Mesothelial cell of epicardium (in vitro differentiated cells): Measurements from ENCODE around the gene EPO. TPM values are rescaled to one million over a fixed set of nuclear protein-coding genes. Genes with fewer than 3 reads are reported as not detected.
A peak's percentile ranks its signal among the peaks of the same experiment; 100 is the strongest.

ENCODE experiments used
- DNase-seq, 2 experiments: peaks; one replicate each; pipeline ENCODE4 v3.0.0; 2021; ENCODE audit warnings: low spot score in 2 of 2; ENCODE audit not compliant: unreplicated experiment in 2 of 2
- H3K27ac Mint-ChIP-seq: 2 replicates; pipeline ENCODE4 v1.8.0; 2021; ENCODE audit warnings: mixed read lengths
- H3K27me3 Mint-ChIP-seq: 2 replicates; pipeline ENCODE4 v1.8.0; 2021; ENCODE audit warnings: low read depth, mixed read lengths
- H3K36me3 Mint-ChIP-seq: 2 replicates; pipeline ENCODE4 v1.8.0; 2021; ENCODE audit warnings: mixed read lengths
- H3K4me1 Mint-ChIP-seq: 2 replicates; pipeline ENCODE4 v1.8.0; 2021; ENCODE audit warnings: mixed read lengths
- H3K4me3 Mint-ChIP-seq: 2 replicates; pipeline ENCODE4 v1.8.0; 2021; ENCODE audit warnings: mild to moderate bottlenecking, moderate library complexity, mixed read lengths
- H3K9me3 Mint-ChIP-seq: 2 replicates; pipeline ENCODE4 v1.8.0; 2021; ENCODE audit warnings: mixed read lengths
- total RNA-seq: library from RNA; stranded (reverse); gene quantifications from 3 replicates; pipeline ENCODE4 v1.2.1, GENCODE V29; 2021
- TF ChIP-seq, protein P1 (sequence below): fragments of 200-600 bp; sonication (generic); IDR thresholded peaks from one replicate; pipeline ENCODE4 v1.5.0; 2021; ENCODE audit warnings: antibody characterized with exemption; ENCODE audit not compliant: unreplicated experiment

EPO gene
- total RNA-seq, 1 donor from 2014 or later = 0.27 TPM

DNA sequence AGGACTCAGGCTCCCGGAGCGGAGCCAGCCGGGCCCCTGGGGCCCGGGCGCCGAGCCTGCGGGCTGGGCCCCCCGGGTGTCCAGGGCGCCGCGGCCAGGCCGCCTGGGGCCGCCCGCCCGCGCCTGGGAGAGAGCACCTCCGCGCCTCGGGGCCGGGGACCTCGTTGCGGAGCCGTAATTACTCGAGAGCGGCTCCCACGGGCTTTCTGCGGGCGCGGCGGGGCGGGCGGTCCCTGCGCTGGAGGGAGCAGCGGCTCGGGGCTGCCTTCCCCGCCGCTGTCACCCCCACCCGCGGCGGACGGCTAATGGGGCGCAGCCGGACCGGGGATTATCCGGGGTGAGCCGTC is 45.2 kb upstream of the EPO start:
- TF ChIP-seq, protein P1, sequence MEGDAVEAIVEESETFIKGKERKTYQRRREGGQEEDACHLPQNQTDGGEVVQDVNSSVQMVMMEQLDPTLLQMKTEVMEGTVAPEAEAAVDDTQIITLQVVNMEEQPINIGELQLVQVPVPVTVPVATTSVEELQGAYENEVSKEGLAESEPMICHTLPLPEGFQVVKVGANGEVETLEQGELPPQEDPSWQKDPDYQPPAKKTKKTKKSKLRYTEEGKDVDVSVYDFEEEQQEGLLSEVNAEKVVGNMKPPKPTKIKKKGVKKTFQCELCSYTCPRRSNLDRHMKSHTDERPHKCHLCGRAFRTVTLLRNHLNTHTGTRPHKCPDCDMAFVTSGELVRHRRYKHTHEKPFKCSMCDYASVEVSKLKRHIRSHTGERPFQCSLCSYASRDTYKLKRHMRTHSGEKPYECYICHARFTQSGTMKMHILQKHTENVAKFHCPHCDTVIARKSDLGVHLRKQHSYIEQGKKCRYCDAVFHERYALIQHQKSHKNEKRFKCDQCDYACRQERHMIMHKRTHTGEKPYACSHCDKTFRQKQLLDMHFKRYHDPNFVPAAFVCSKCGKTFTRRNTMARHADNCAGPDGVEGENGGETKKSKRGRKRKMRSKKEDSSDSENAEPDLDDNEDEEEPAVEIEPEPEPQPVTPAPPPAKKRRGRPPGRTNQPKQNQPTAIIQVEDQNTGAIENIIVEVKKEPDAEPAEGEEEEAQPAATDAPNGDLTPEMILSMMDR = no peak
- no peaks in the 10 kb centered on the region for H3K9me3 Mint-ChIP-seq
- peaks cover 20% of the 10 kb centered on the region for H3K4me1 Mint-ChIP-seq
- H3K27ac Mint-ChIP-seq = no peak overlapping the region
- H3K27me3 Mint-ChIP-seq = peaks cover 9% of the 10 kb centered on the region
- H3K36me3 Mint-ChIP-seq = peaks cover 9% of the 10 kb centered on the region
- DNase-seq = peak in 1 of 2 experiments; percentile 60
- H3K4me3 Mint-ChIP-seq = peak overlapping the region; percentile 95

DNA sequence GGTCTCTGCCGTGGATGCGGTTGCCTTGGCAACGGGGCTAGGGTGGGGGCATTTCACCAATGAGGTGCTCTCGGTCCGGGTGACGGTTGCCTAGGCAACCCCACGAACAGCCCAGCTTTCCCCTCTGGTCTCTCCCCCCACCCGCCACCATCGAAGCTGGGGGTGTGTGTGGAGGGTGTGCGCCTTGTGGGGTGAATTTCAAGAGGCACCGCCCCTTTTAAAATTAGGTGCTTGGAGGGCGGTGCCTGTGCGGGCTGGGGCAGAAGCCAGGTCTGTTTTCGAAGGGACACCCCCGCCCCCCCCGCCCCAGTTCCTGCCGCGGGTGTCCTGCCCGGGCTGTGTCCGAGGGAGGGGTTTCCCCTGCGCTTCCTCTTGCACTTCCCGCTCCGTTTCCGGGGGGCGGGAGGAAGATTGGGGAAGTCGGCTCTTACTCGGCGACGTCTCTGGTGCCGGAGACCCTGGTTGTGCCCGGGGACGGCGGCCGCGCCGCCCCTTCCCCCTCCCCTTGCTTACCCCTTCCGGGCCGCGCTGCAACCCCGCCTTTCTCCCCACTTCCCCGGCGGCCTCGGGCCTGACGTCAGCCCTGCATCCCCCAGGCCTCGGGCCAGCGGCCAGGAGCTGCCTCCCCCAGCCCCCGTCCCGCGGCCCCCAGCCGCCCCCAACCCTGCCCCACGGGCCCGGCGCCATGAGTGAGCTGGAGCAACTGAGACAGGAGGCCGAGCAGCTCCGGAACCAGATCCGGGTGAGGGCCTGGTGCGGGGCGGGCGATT is 44.5 kb upstream of the EPO start:
- Mint-ChIP-seq H3K27me3 (peaks cover 6% of the 10 kb centered on the region), H3K36me3 (peaks cover 9% of the 10 kb centered on the region), H3K9me3 (no peaks in the 10 kb centered on the region), H3K4me1 (peaks cover 22% of the 10 kb centered on the region), H3K27ac (peak overlapping the region; percentile 91), H3K4me3 (peak overlapping the region; percentile 75)
- peak; percentile 59 to 76 for DNase-seq
- TF ChIP-seq, protein P1 = no peak

DNA sequence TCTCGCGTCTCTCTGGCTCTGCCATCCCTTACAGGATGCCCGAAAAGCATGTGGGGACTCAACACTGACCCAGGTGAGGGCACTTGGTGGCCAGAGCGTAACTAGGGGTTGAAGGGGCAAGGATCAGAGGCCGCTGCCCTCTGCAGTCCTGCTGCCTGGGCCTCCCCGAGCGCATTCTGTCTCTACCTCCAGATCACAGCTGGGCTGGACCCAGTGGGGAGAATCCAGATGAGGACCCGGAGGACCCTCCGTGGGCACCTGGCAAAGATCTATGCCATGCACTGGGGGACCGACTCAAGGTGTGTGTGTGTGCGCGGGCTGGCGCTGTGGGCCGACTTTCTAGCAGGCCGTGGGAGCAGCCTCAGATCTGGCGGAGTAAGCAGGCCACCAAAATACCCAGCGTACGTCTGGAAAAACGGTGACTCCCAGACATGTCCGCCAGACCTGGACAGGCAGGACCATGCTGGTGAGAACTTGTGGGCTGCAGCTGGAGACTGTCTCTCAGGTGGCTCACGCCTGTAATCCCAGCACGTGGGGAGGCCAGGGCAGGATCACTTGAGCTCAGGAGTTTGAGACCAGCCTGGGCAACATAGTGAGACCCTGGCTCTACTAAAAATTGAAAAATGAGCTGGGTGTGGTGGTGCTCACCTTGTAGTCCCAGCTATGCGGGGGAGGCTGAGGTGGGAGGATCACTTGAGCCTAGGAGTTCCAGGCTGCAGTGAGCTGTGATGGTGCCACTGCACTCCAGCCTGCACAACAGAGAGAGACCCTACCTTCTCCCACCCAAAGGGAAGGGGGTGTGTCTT is 43.6 kb upstream of the EPO start:
- Mint-ChIP-seq H3K36me3 (peaks cover 9% of the 10 kb centered on the region), H3K9me3 (no peaks in the 10 kb centered on the region)

DNA sequence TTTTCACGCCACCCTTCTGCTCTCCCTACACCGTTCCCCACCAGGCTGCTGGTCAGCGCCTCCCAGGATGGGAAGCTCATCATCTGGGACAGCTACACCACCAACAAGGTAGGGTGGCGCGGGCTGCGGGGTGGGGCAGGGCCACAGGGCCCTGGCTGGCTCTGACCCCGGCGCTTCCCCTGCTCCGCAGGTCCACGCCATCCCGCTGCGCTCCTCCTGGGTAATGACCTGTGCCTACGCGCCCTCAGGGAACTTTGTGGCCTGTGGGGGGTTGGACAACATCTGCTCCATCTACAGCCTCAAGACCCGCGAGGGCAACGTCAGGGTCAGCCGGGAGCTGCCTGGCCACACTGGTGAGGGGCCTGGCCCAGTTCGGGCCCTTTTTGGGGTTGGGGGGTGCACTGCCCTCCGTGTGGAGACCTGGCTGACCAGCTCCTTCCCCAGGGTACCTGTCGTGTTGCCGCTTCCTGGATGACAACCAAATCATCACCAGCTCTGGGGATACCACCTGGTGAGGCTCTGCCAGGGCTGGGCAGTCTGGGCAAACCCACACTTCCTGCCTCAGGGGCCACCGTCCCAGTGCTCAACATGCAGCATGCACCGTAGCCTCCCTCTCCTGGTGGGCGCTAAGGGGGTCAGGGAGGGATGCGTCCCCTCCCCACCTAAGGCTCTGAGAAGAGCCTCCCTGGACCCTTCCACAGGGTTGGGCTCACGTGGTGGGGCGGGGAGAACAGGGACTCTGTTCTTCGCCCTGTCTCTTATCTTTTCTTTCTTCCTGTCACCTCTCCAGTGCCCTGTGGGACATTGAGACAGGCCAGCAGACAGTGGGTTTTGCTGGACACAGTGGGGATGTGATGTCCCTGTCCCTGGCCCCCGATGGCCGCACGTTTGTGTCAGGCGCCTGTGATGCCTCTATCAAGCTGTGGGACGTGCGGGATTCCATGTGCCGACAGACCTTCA is 42.7 kb upstream of the EPO start:
- Mint-ChIP-seq H3K36me3 (peaks cover 9% of the 10 kb centered on the region), H3K27me3 (no peaks in the 10 kb centered on the region), H3K9me3 (no peaks in the 10 kb centered on the region), H3K4me3 (peak overlapping the region; percentile 30), H3K27ac (peak overlapping the region; percentile 86), H3K4me1 (peaks cover 22% of the 10 kb centered on the region)
- no peak for DNase-seq
- TF ChIP-seq, protein P1 = no peak

More for the DNA sequence above, 43.6 kb upstream of the EPO start:
- TF ChIP-seq, protein P1 = no peak
- Mint-ChIP-seq H3K27ac (peak overlapping the region; percentile 91), H3K4me3 (peak overlapping the region; percentile 68), H3K27me3 (peaks cover 2% of the 10 kb centered on the region), H3K4me1 (peaks cover 22% of the 10 kb centered on the region)
- no peak for DNase-seq

DNA sequence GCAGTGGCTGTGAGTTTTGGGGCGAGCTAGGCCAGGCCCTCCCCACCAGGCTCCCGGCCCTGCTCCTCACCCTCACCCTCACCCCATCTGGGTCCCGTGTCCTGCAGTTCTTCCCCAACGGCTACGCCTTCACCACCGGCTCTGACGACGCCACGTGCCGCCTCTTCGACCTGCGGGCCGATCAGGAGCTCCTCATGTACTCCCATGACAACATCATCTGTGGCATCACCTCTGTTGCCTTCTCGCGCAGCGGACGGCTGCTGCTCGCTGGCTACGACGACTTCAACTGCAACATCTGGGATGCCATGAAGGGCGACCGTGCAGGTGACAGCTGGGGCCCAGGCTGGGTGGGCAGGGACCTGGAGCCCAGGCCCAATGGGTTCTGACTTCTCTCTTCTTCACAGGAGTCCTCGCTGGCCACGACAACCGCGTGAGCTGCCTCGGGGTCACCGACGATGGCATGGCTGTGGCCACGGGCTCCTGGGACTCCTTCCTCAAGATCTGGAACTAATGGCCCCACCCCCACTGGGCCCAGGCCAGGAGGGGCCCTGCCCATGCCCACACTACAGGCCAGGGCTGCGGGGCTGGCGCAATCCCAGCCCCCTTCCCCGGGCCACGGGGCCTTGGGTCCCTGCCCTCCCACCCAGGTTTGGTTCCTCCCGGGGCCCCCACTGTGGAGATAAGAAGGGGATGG is 41.8 kb upstream of the EPO start:
- Mint-ChIP-seq H3K9me3 (no peaks in the 10 kb centered on the region), H3K36me3 (peaks cover 12% of the 10 kb centered on the region), H3K4me1 (peaks cover 22% of the 10 kb centered on the region), H3K4me3 (no peak overlapping the region), H3K27ac (peak overlapping the region; percentile 86), H3K27me3 (no peaks in the 10 kb centered on the region)
- DNase-seq = no peak
- TF ChIP-seq, protein P1 = no peak
